Measurements from ENCODE around the gene ZNF618.

ZNF618 gene

DNA sequence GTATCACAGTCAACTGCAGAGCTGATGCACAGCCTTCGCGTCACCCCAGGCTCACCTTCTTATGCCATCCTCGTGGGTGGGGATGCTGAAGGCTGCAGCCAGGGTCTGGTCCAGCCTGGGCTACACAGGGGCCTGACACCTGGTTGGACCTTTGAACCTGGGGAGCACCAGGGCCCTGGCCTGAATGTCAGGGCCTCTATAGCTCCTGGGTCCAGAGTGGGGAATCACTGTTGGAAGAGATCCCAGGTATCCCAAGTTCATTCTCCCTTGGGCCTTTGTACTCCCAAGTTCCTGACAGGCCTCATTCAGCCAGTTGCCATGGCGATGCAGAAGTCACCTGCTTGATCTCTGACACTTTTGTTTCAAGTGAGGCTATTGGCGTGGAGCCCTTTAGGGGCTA is 43.8 kb downstream of the ZNF618 start:
- H3K27me3 ChIP-seq (ENCODE audit: insufficient read depth, low read length): no peaks in the 10 kb centered on the region
- no peak overlapping the region for H2AFZ ChIP-seq (ENCODE audit: low read depth, low read length)
- peaks cover 7% of the 10 kb centered on the region for H3K4me1 ChIP-seq (ENCODE audit: insufficient read depth, low read length)
- H3K36me3 ChIP-seq (ENCODE audit: insufficient read depth, low read length): peaks cover 2% of the 10 kb centered on the region
- peaks cover 8% of the 10 kb centered on the region for H3K9me3 ChIP-seq (ENCODE audit: low read length)
- no peak overlapping the region for H3K4me3 ChIP-seq (ENCODE audit: low read length)

DNA sequence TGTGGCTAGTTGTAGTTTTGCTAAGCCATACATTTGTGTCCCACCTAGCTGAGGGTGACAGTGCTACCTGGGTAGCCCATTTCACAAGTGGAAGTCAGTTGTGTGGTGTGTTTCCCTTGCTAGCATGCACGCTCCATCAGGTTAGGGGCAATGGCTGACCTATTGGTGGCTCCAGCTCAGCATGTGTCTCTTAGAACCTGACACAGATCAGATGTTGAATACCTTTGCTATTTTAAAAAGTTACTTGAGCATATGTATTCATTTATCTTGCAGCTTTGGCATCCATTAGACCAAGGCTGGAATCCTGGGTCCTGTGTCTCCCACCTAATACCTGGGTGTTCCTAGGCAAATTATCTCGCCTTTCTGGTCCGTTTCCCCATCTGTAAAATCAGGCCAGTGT is 44.8 kb downstream of the ZNF618 start:
- peaks cover 2% of the 10 kb centered on the region for H3K36me3 ChIP-seq (ENCODE audit: insufficient read depth, low read length)
- H3K27me3 ChIP-seq (ENCODE audit: insufficient read depth, low read length): no peaks in the 10 kb centered on the region
- H3K9me3 ChIP-seq (ENCODE audit: low read length): peaks cover 8% of the 10 kb centered on the region
- no peak overlapping the region for H2AFZ ChIP-seq (ENCODE audit: low read depth, low read length)
- peaks cover 7% of the 10 kb centered on the region for H3K4me1 ChIP-seq (ENCODE audit: insufficient read depth, low read length)
- no peak overlapping the region for H3K4me3 ChIP-seq (ENCODE audit: low read length)

DNA sequence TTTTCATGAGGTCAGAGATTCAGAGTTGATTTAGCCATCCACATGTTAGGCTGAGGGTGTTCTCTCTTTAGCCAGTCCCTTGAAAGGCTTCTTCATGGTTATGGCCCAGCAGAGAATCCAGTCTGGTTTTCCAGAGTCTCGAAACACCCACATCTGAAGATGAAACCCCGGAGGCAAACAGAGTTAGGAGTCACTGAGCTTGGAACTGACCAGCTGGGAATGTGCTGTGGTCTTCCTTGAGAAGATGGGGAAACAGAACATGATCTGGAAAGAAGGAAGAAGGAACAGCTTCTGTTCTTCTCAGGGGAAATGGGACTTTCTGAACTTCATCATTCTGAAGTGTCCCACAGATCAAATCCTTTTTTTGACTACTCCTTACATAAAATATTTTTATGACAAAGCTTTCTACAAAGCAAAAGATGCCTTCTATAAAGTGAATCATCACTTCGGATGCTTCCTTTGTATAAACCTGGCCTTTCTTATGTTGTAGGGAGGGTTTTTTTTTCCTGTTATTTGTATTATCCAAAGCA is 45.4 kb downstream of the ZNF618 start:
- no peaks in the 10 kb centered on the region for H3K27me3 ChIP-seq (ENCODE audit: insufficient read depth, low read length)
- peaks cover 8% of the 10 kb centered on the region for H3K9me3 ChIP-seq (ENCODE audit: low read length)
- peaks cover under 1% of the 10 kb centered on the region for H3K36me3 ChIP-seq (ENCODE audit: insufficient read depth, low read length)
- no peak overlapping the region for H2AFZ ChIP-seq (ENCODE audit: low read depth, low read length)
- peaks cover 7% of the 10 kb centered on the region for H3K4me1 ChIP-seq (ENCODE audit: insufficient read depth, low read length)
- H3K4me3 ChIP-seq (ENCODE audit: low read length): no peak overlapping the region

DNA sequence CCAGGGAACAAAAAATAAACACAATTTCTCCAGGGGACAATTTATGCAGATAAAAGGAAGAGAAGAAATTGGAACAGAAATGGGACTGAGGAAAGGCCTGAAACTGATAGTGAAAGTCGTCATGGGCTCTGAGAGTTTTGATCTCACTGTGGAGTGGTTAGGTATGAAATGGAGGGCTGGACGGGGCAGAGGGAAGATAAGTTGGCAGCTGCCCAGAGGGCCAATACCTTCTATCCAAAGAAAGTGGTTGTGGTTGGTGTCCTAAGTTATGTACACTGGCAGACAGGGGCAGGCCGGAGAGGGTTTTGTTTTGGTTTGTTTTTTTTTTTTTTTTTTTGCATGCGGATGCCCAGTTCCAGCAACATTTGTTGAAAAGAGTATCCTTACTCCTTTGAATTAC is 46.1 kb downstream of the ZNF618 start:
- Histone ChIP-seq H3K9me3 (ENCODE audit: low read length) (peaks cover 8% of the 10 kb centered on the region), H2AFZ (ENCODE audit: low read depth, low read length) (no peak overlapping the region), H3K4me1 (ENCODE audit: insufficient read depth, low read length) (peaks cover 7% of the 10 kb centered on the region), H3K27me3 (ENCODE audit: insufficient read depth, low read length) (no peaks in the 10 kb centered on the region), H3K4me3 (ENCODE audit: low read length) (no peak overlapping the region), H3K36me3 (ENCODE audit: insufficient read depth, low read length) (no peaks in the 10 kb centered on the region)

DNA sequence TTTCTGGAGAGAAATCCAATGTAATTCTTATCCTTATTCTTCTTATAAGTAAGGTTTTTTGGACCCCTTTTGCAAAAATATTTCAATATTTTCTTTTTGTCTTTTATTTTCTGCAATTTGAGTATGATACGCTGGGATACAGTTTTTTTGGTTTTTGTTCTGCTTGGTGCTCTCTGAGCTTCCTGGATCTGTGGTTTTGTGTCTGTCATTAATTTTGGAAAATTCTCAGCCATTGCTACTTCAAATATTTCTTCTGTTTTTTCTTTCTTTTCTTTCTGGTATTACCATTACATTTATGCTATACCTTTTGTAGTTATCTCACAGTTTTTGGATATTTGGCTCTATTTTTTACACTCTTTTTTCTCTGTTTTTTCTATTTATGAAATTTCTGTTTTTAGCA is 50.1 kb downstream of the ZNF618 start:
- no peaks in the 10 kb centered on the region for H3K36me3 ChIP-seq (ENCODE audit: insufficient read depth, low read length)
- H3K27me3 ChIP-seq (ENCODE audit: insufficient read depth, low read length): no peaks in the 10 kb centered on the region
- H2AFZ ChIP-seq (ENCODE audit: low read depth, low read length): no peak overlapping the region
- H3K4me1 ChIP-seq (ENCODE audit: insufficient read depth, low read length): no peaks in the 10 kb centered on the region
- no peak overlapping the region for H3K4me3 ChIP-seq (ENCODE audit: low read length)
- peaks cover 21% of the 10 kb centered on the region for H3K9me3 ChIP-seq (ENCODE audit: low read length)

DNA sequence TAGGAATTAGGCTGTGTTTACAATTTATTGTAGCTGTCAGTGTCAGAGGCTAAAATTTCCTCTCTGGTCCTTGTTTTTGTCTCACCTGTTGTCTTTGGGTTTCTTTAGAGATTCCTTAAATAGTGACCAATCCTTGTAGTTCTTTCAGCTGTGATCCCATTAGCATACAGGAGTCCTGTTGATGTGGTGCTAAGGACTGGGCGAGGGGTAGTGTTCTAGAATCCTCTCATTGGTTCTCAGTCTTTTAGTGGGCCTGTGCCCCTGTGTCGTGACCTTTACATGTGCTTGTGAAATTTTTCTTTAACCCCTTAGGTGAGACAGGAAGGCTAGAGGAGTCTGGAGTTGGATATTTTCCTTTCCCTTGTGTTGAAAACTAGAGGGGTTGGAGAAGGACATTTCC is 51.2 kb downstream of the ZNF618 start:
- Histone ChIP-seq H3K27me3 (ENCODE audit: insufficient read depth, low read length) (no peaks in the 10 kb centered on the region), H2AFZ (ENCODE audit: low read depth, low read length) (no peak overlapping the region), H3K4me1 (ENCODE audit: insufficient read depth, low read length) (no peaks in the 10 kb centered on the region), H3K9me3 (ENCODE audit: low read length) (peaks cover 19% of the 10 kb centered on the region), H3K36me3 (ENCODE audit: insufficient read depth, low read length) (no peaks in the 10 kb centered on the region), H3K4me3 (ENCODE audit: low read length) (no peak overlapping the region)

DNA sequence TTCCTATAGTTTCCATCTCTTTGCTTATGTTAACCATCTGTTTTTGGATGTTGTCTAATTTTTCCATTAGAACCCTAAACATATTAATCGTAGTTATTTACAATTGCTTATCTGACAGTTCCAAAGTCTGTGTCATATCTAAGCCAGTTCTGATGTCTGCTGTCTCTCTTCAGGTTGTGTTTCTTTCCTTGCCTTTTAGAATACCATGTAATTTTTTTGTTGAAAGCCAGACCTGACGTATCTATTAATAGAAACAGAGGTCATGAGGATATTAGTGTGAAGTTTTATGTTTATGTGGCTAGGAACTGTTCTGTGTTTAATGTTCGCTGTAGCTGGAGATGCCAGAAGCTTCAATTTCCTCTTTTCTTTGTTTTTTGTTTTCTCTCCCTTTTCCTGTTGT is 52.2 kb downstream of the ZNF618 start:
- no peaks in the 10 kb centered on the region for H3K36me3 ChIP-seq (ENCODE audit: insufficient read depth, low read length)
- no peak overlapping the region for H3K4me3 ChIP-seq (ENCODE audit: low read length)
- H2AFZ ChIP-seq (ENCODE audit: low read depth, low read length): no peak overlapping the region
- H3K4me1 ChIP-seq (ENCODE audit: insufficient read depth, low read length): no peaks in the 10 kb centered on the region
- no peaks in the 10 kb centered on the region for H3K27me3 ChIP-seq (ENCODE audit: insufficient read depth, low read length)
- peaks cover 16% of the 10 kb centered on the region for H3K9me3 ChIP-seq (ENCODE audit: low read length)

DNA sequence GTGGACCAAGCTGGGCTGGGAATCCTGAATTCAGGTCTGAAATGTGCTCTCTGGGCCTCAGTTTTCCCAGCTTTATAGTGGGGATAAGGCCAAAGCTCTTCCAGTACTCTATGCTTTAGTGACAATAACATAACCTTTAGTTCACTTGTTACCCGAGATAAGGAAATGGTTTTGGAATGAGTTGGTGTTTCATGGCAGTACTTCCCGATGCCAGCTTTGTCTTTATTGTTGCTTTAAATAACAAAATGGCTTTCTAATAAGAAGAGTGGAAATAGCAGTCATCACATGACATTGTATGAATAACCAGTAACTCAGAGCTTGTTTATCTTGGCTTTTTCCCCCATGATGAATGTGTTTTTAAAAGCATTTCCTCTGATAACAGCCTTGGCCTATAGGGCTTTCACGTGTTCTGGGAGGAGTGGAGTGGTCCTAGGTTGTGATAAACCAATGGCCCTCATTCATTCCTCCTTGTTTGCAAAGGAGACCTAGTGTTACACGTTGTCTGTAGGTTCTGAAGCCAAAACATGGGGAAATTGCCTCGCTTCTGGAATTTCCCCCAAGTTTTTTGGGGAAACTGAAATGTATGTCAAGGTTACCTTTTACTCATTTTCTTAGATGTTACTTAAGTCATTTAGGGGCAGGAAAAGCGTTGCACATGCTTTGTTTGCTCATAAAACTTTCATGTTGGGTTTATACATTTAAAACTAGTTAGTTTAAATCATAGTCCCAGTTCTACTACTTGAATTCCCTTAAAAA is 53.7 kb downstream of the ZNF618 start:
- Histone ChIP-seq H3K9me3 (ENCODE audit: low read length) (peaks cover 13% of the 10 kb centered on the region), H3K27me3 (ENCODE audit: insufficient read depth, low read length) (no peaks in the 10 kb centered on the region), H3K36me3 (ENCODE audit: insufficient read depth, low read length) (no peaks in the 10 kb centered on the region), H3K4me3 (ENCODE audit: low read length) (no peak overlapping the region), H3K4me1 (ENCODE audit: insufficient read depth, low read length) (no peaks in the 10 kb centered on the region), H2AFZ (ENCODE audit: low read depth, low read length) (no peak overlapping the region)

DNA sequence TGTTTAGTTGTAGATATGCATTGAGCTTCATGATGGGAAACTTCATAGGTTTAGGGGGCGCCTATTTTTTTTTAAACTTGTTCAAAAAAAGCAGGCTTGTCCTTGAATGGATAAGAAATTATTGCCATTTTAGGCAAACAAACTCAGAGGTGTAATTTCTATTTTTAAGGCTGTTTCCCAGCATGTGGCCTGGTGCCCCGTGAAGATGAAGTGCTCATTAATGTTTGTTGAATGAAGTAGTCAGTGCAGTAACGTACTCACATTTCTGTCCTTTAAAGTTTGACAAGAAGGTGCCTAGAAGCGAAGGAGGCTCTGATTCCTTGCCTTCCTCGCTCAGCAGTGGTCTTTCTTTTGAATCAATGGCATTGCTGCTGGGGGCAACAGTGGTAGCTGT is 54.3 kb downstream of the ZNF618 start:
- Histone ChIP-seq H3K4me1 (ENCODE audit: insufficient read depth, low read length) (no peaks in the 10 kb centered on the region), H2AFZ (ENCODE audit: low read depth, low read length) (no peak overlapping the region), H3K9me3 (ENCODE audit: low read length) (peaks cover 13% of the 10 kb centered on the region), H3K27me3 (ENCODE audit: insufficient read depth, low read length) (no peaks in the 10 kb centered on the region), H3K4me3 (ENCODE audit: low read length) (no peak overlapping the region), H3K36me3 (ENCODE audit: insufficient read depth, low read length) (no peaks in the 10 kb centered on the region)

DNA sequence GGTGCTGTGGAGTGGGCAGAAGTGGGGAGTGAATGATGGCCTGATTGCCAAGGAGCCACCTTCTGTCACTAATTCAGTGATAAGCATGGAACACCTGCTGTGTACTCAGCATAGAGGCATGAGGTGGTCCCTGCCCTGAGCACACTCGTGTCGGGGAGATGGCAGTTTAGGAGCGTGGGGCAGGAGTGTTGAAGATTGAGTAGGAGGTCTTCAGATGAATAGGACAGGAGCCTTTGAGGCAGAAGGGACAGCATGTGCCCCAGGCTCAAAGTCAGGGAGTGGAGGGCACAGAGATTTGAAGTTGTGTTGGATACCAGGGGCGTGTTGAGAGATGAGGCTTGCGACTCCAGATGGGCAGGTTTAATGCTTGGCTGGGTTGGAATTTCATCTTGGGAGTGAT is 55.0 kb downstream of the ZNF618 start:
- no peaks in the 10 kb centered on the region for H3K27me3 ChIP-seq (ENCODE audit: insufficient read depth, low read length)

DNA sequence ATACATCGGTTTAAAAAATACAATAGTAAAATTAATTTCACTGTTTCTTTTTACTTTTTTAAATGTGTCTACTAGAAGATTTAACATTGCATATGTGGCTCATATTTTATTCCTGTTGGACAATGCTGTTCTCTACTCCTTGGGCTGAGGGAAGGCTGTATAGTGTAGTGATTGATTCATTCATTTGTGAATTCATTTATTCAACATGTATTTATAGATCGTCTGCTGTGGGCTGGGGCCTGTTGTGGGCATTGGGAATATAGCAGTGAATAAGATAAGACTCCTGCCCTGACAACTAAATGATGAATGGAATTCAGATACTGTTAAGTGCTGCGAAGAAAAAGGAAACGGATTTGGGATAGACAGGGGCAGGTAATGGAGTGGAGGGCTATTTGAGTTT is 55.7 kb downstream of the ZNF618 start:
- Histone ChIP-seq H3K4me3 (ENCODE audit: low read length) (no peak overlapping the region), H3K9me3 (ENCODE audit: low read length) (peaks cover 13% of the 10 kb centered on the region), H3K36me3 (ENCODE audit: insufficient read depth, low read length) (no peaks in the 10 kb centered on the region), H3K27me3 (ENCODE audit: insufficient read depth, low read length) (no peaks in the 10 kb centered on the region), H3K4me1 (ENCODE audit: insufficient read depth, low read length) (no peaks in the 10 kb centered on the region), H2AFZ (ENCODE audit: low read depth, low read length) (no peak overlapping the region)

More for the DNA sequence above, 55.0 kb downstream of the ZNF618 start:
- Histone ChIP-seq H3K9me3 (ENCODE audit: low read length) (peaks cover 13% of the 10 kb centered on the region), H3K36me3 (ENCODE audit: insufficient read depth, low read length) (no peaks in the 10 kb centered on the region), H3K4me1 (ENCODE audit: insufficient read depth, low read length) (no peaks in the 10 kb centered on the region), H3K4me3 (ENCODE audit: low read length) (no peak overlapping the region), H2AFZ (ENCODE audit: low read depth, low read length) (no peak overlapping the region)

DNA sequence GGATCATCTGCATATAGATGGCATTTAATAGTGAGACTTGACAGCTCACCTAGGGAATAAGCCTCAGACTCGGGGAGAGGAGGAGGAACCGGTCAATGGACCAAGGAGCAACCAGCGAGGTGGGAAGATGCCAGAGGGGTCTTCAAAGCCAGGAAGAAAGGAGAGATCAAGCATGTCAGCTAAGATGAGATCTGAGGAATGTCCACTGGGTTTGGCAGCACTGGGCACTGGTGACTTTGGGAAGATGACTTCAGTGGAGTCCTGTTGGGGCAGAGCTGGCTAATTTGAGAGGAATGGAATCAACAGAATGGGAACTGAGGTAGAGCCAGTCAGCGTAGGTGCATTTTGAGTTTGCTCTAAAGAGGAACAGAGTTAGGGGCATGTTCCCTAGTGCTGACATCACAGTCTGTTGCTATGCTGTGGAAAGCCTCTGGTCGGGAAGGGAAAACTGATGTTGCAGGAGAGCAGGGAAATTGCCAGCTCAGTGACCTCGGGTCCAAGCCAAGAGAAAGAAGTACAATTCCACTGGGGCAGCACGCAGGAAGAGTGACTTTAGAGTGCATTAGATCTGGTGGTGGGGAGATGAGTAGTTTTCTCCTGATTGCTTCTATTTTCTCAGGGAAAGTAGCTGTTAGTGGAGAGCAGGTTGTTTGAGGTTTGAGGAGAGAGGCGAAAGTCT is 56.9 kb downstream of the ZNF618 start:
- no peak overlapping the region for H3K4me3 ChIP-seq (ENCODE audit: low read length)
- H2AFZ ChIP-seq (ENCODE audit: low read depth, low read length): no peak overlapping the region
- peaks cover 7% of the 10 kb centered on the region for H3K9me3 ChIP-seq (ENCODE audit: low read length)
- H3K27me3 ChIP-seq (ENCODE audit: insufficient read depth, low read length): no peaks in the 10 kb centered on the region
- no peaks in the 10 kb centered on the region for H3K36me3 ChIP-seq (ENCODE audit: insufficient read depth, low read length)
- H3K4me1 ChIP-seq (ENCODE audit: insufficient read depth, low read length): no peaks in the 10 kb centered on the region

DNA sequence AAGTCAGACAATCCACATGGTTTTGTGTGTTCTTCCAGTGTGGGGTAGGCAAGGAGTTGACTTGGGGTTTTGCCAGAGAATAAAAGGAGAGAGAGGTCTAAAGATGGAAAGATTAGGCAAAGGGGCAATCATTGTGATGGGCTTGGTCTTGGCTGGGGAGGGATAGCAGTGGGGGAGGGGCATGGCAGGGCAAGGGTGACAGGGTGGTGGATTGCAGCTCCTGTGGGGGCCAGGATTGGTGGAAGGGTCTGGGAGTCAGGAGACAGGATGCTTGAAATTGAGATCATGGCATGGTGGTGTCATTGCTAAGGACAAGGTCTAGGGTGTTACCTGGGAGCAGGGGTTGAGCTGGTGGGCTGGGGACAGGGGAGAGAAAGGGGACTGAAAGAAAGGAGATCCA is 57.6 kb downstream of the ZNF618 start:
- Histone ChIP-seq H3K9me3 (ENCODE audit: low read length) (peaks cover 7% of the 10 kb centered on the region), H2AFZ (ENCODE audit: low read depth, low read length) (no peak overlapping the region), H3K36me3 (ENCODE audit: insufficient read depth, low read length) (no peaks in the 10 kb centered on the region), H3K4me3 (ENCODE audit: low read length) (no peak overlapping the region), H3K27me3 (ENCODE audit: insufficient read depth, low read length) (no peaks in the 10 kb centered on the region), H3K4me1 (ENCODE audit: insufficient read depth, low read length) (no peaks in the 10 kb centered on the region)
